UCSD-AML1 (cell line): ENCODE results near the gene HOPX.
"Not testable (repeated sequence)": the region's sequence is repeated elsewhere in the genome, so short reads cannot be mapped to it uniquely, and the experiment has no call there.

Source experiments
- DNase-seq: peaks from one replicate; lab custom pipeline; 2025; ENCODE audit not compliant: unreplicated experiment; lab: John Stamatoyannopoulos, UW

HOPX gene, protein sequence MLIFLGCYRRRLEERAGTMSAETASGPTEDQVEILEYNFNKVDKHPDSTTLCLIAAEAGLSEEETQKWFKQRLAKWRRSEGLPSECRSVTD

DNA sequence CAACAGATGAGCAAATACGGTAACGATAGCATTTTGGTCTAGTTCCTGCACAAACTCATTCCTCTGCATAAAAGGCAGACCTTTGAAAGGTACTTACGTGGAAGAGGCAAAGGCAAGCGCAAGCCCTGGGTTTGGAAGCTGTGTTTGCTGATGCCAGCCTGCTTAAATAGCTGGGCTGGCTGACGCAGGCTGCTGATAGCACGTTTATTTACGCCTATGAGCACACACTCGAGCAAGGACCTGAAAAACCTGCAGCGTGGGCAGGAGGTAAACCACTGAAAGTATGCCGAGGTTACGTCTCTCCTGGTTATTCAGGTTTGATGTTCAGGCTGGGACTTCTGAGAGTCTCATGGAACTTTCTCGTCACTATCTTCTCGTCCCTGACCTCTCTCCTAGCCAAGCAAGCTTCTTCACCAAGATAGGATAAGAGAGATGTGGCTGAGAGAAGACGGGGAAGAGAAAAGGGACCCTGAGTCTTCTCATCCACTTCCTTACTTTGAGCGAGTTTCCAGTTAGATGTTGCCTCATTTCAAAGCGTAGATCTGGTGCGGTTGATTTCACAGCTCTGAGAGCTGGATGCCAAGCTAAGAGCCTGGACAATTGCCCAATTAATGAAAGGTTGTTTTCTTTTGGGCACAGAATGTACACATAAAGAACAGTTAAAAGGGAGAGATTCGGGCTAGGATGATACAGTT lies at the start of gene HOPX:
HOPX (minus strand) TSS at position 139 of the 695 bp plus-strand sequence. CDS start 23,480 bp downstream, outside the sequence.
- DNase-seq, result no peak

- no peak for DNase-seq
These were observed 49.0 kb upstream of the HOPX start for GRCh38 chr4:56730097-56730496.

- DNase-seq, result no peak
These were observed 47.4 kb upstream of the HOPX start for GRCh38 chr4:56728512-56728911.

DNA sequence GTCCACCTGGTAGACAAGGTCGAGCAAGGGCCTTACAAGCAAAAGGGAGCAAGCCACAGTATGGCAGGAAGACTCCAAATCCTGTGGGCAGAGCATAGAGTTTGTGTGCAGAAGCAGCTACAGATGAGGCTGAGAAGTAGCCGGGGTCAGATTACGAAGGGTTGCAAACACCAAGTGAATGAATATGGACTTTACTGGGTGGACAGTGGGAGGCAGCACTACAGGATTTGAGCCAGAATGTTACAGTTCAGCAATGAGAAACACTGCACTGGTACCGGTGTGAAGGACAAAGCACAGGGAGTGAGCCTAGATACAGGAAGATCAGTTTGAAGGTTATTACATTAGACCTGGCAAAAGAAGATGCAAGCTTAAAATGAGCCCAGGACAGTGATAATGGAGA lies 46.1 kb upstream of the HOPX start:
- no peak for DNase-seq

GRCh38 chr4:56726593-56726992 lies 45.5 kb upstream of the HOPX start:
- DNase-seq, result not testable (repeated sequence)

DNA sequence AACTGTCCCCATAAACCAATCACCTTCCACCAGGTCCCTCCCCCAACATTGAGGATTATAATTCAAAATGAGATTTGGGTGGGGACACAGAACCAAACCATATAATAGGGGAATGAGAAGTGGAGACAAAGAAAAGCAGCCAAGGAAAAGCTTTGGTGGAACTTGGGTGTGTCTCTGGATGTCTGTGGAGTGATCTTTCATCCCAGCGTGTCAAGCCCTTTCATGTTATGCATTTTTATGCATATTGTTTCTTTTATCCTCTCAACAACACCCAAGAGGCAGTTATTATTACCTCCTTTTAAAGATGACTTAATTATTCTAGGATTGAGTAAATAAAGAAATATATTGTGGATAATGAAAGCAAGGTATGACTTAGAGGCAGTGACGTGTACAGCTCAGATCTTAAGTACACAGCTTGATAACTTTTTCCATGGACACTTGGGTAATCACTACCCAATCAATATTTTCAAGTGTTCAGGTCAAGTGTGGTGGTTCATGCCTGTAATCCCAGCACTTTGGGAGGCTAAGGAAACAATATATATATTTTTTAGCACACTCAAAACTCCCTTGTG lies 42.6 kb upstream of the HOPX start:
- no peak for DNase-seq

DNA sequence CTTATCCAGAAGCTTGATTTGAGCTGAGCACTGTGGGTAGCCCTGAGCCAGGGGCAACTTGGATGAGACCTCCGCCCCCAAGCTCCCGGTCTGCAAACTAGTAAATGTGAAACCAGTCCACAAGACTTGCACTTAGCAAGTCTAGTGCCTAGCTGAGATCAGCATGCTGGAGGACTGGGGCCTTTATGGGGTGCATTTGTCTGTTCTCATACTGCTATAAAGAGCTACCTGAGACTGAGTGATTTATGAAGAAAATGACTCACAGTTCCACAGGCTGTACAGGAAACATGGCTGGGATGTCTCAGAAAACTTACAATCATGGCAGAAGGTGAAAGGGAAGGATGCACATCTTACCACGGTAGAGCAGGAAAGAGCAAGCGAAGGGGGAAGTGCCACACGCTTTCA lies 42.1 kb upstream of the HOPX start:
- no peak for DNase-seq

DNA sequence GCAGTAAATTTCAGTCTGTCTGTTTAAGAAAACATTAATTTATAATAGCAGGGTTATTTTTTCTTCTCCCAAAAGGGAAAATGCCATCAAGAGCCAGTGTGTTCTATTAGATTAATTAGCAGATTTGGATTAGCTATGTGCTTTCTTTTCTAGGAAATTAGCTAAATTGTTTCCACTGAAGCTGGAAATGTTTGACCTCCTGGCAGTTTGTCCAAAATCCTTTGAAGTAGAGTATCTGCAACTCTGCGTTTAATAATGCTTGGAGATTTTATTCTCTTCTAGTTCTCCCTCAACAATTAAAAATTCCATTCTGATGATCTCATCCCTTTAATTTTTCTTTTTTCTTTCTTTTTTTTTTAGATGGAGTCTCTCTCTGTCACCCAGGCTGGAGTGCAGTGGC lies 27.1 kb upstream of the HOPX start:
- no peak for DNase-seq

DNA sequence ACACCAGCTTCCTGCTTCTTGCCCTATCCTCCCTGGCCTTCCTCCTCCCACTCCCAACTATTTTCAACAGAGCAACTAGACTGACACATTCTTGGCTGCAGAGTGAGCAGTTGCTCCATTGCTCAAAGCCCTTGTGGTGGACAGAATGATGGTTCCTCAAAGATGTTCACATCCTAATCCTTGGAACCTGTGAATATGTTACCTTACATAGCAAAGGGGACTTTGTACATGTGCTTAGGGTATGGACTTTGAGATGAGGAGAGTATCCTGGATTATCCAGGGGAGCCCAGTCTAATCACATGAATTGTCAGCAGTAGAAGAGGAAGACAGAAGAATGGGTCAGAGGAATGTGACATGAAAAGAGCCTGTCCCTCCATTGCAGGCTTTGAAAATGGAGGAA lies 24.9 kb upstream of the HOPX start:
- no peak for DNase-seq

DNA sequence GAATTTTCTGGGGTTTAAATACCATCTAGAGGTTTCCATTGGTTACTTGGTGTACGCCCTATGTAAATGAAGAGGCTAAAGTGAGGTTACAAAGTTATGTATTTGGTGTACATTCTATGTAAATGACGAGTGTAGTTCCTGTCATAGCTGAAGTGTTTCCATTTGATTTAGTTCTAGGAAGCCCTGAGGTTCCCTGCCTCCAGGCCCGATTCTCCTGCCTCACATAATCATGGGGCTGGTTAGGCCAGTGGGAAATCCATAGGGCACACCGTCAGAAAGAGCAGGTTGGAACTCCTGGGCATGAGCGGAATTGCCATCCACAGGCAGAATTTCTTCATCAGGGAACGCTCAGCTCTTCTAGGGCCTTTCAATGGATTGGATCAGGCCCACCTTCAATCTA lies 24.2 kb upstream of the HOPX start:
- DNase-seq, result no peak

GRCh38 chr4:56704089-56704871 lies 23.2 kb upstream of the HOPX start:
- no peak for DNase-seq

- DNase-seq, result no peak
These were observed 22.3 kb upstream of the HOPX start for GRCh38 chr4:56703378-56703777.

DNA sequence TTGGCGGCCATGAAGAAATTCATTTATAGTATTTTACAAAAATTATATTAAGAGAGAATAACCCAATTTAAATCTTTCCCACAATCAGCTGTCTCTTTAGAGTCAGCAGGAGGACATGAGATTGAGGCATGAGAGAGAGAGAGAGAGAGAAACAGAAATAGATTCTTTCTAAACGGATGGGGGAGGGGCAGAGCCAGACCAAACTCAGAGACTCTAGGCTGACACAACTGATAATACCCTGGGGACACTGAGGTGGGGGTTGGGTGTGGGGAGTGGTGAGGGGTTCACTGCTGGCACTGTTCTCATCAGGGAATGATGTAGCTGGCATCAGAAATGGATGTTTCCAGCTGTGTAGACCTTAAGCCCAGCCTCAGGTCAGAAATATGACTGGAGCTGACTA lies 20.5 kb upstream of the HOPX start:
- no peak for DNase-seq

GRCh38 chr4:56701161-56701480 lies 20.0 kb upstream of the HOPX start:
- no peak for DNase-seq

DNA sequence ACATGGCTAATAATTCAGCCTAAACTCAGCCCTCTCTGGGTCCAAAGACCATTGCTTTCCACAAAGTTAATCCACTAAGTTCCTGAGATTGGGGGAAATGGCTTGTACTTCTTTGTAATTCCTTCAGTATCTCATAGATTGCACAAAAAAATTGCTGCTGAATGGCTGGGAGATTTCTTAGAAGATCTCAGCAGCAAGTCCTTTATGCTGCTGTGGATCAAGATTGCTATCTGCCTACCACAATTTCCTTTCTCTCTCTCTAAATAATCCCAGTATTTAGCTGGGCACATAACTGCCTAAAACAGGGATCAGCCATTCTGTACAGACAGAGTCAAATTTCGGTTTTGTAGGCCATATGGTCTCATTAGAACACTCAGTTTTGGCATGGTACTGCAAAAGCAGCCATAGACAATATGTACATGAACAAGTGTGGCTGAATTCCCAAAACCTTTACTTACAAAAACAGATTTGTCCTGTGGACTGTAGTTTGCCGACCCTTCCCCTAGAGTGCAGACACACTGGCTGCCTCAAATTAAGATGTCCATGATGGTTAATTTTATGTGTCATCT lies 18.5 kb upstream of the HOPX start:
- no peak for DNase-seq

- DNase-seq, result no peak
These were observed 17.2 kb upstream of the HOPX start for GRCh38 chr4:56698329-56698728.

- DNase-seq, result no peak
These were observed 15.0 kb upstream of the HOPX start for GRCh38 chr4:56696056-56696455.

DNA sequence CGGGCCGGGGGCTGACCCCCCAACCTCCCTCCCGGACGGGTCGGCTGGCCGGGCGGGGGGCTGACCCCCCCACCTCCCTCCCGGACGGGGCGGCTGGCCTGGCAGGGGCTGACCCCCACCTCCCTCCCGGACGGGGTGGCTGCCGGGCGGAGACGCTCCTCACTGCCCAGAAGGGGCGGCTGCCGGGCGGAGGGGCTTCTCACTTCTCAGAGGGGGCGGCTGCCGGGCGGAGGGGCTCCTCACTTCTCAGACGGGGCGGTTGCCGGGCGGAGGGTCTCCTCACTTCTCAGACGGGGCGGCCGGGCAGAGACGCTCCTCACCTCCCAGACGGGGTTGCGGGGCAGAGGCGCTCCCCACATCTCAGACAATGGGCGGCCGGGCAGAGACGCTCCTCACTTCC lies 12.4 kb upstream of the HOPX start:
- DNase-seq, result not testable (repeated sequence)

DNA sequence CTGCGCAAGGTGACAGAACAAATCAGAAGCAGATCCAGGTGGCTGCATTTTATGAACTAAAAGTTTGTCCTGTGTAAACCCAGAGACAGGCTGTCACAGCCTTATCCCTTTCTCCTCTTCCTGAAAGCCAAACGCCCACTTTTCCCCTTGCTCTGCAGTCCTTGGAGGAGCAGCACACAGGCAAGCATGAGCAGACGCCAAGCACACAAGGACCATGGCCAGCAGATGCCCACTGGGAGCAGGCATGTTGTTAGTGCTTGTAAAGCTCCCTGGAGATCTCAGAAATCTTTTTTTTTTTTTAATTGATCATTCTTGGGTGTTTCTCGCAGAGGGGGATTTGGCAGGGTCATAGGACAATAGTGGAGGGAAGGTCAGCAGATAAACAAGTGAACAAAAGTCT lies 11.5 kb upstream of the HOPX start:
- DNase-seq, result no peak

GRCh38 chr4:56691425-56691824 lies 10.3 kb upstream of the HOPX start:
- DNase-seq, result no peak

DNA sequence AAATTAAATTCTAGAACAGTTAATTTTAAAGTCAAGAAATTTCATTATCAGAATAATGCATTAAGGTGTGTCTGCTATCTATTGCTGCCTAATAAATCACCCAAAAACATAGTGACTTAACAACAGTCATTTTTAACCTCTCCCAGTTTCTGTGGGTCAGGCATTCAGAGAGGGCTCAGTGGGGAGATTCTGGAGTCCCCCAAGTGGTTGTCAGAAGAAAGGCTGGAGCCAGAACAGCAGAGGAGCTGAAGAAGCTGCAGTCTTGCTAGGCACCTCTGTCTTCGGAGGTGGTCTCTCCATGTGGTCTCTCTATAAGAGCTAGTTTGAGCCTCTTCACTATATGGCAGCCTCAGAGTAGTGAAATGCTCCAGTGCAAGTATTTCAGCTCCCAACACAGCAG lies 9.3 kb upstream of the HOPX start:
- DNase-seq, result no peak
